ENCODE data around the gene DRICH1.
"Not testable (repeated sequence)": the region's sequence is repeated elsewhere in the genome, so short reads cannot be mapped to it uniquely, and the experiment has no call there.

The DRICH1 gene

DNA sequence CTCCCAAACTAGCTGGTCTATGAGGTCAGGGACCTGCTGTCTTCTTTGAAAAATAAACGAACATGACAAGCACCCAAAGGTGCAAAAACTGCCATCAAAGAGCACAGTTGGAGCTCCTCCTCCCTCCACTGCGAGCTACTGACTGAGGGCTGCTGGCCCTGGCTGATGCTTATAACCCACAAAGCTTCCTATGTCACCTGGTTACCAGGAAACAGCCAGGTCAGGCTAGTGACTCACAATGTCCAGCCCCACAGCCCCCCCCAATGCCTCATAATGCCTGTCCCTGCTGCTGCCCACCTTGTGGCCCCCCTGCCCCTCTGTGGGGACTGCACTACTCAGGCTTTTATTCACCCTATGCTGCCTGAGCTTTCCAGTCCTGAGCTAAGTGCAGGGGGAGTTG is at the start of gene DRICH1:
DRICH1 (minus strand) TSS at position 144 of the 400 bp plus-strand sequence. CDS start 298 bp downstream, outside the sequence.
- DNase-seq (ENCODE audit: extremely low read depth in 1 of 2, low read depth in 1 of 2), result no peak

DNA sequence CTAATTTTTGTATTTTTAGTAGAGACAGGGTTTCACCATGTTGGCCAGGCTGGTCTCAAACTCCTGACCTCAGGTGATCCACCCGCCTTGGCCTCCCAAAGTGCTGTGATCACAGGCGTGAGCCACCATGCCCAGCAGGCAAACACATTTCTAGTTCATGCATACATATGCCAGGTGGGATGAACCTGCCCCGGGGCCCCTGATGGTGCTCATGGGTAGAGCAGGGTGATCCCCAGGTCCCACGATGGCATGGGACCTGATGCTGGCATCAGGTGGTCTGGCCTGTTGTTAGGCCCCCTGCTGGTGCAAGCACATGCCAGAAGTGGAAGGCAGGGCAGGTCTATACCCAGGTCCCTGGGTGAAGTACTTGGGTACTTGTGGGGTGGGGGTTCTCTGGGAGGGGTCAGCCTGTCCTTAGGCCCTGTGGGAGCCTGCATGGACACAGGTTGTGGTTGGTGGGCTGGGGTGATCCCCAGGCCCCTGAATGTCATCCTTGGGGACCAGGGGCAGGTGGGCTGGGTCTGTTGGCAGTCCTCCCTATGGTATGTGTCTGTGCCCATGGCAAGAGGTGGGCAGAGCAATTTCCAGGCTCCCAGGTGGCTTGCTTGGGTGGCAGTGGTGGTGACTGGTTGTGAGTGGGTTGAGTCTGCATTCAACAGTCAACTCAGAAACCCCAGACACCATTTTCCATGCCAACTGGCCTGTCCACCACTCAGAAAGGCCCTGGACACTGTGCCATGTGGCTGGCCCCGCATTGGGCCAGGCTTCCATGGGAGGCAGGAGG is 49.1 kb upstream of the DRICH1 start:
- DNase-seq (ENCODE audit: extremely low read depth in 1 of 2, low read depth in 1 of 2), result no peak

GRCh38 chr22:23678133-23678532 is 46.0 kb upstream of the DRICH1 start:
- DNase-seq (ENCODE audit: extremely low read depth in 1 of 2, low read depth in 1 of 2), result no peak

DNA sequence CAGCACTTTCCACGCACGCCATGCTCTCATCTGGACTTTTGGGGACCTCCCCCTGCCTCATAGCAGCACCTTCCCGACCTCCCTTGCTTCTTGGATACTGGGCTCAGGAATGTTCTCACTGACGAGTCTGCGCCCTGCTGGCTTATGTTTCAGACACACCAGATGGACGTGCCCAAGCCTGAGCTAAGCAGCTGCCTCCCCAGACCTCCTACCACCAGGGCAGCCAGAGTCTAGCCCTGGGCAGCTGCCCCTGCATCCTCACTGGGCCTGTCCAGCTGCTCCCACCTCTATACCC is 45.5 kb upstream of the DRICH1 start:
- DNase-seq (ENCODE audit: extremely low read depth in 1 of 2, low read depth in 1 of 2), result no peak

DNA sequence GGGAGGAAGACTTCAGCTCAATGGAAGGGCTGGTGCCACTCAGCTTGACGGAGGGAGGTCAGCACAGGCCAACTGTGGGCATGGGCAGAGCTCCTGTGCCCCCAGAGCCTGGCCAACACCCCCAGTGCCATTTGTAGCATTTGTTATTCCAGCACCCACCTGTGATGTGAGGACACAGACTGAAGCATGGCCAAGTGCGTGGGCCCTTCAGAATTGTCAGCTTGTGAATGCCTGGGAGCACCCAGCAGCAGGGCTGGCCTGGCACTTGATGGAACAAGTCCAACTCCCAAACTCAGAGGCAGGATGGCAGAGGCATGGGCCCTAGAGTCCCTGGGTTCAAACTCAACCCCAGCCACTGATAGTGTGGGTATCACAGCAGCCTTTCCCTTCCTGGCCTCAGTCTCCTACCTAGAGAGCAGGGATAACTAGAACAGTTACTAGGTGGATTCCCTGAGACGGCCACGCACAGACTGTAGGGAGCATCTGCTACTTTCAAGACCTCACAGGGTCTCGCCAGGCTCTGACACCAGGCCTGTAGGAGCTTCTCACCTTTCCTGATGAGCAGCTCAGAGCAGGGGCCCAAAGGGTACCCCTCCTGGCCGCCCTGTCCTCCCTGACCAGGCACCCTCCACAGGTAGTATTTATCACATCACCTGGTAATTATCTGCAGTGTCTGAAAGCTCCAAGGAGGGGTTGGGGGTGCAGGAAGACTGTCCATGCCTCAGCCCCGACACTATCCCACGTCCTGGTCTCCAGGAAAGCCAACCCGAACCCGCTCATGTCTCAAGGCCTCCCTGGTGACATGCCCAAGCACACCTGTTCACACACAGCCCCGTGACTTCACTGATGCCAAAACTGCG is 45.0 kb upstream of the DRICH1 start:
- DNase-seq (ENCODE audit: extremely low read depth in 1 of 2, low read depth in 1 of 2), result not testable (repeated sequence)

GRCh38 chr22:23675502-23676415 is 43.6 kb upstream of the DRICH1 start:
- no peak for DNase-seq (ENCODE audit: extremely low read depth in 1 of 2, low read depth in 1 of 2)

DNA sequence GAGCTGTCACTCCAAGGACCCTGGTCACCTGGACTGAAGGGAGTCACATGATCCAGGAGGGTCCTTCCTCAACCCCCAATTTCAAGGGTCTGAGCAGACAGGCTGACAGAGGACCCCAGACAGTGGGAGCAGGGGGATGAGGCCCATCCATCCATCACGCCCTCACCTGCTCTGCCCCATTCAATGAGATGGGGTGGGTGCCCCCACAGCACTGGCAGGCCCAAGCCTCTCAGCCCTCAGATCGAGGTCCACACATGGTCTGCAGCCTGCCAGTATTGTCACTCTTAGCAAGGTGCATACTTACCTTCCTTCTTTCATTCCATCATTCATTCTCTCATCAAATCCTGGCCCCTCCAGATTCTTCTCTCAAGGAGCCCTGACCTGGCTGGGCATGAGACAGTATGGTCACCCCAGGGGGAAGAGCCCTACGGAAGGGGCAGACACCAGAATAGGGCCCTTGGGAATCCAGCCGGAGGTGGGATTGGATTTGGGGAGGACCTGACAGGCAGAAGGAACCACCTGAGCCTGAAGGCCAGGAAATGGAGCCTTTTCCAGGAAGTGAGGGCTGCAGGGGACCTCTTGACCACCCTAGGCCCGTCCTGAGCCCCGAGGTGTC is 42.9 kb upstream of the DRICH1 start:
- DNase-seq (ENCODE audit: extremely low read depth in 1 of 2, low read depth in 1 of 2), result not testable (repeated sequence)

DNA sequence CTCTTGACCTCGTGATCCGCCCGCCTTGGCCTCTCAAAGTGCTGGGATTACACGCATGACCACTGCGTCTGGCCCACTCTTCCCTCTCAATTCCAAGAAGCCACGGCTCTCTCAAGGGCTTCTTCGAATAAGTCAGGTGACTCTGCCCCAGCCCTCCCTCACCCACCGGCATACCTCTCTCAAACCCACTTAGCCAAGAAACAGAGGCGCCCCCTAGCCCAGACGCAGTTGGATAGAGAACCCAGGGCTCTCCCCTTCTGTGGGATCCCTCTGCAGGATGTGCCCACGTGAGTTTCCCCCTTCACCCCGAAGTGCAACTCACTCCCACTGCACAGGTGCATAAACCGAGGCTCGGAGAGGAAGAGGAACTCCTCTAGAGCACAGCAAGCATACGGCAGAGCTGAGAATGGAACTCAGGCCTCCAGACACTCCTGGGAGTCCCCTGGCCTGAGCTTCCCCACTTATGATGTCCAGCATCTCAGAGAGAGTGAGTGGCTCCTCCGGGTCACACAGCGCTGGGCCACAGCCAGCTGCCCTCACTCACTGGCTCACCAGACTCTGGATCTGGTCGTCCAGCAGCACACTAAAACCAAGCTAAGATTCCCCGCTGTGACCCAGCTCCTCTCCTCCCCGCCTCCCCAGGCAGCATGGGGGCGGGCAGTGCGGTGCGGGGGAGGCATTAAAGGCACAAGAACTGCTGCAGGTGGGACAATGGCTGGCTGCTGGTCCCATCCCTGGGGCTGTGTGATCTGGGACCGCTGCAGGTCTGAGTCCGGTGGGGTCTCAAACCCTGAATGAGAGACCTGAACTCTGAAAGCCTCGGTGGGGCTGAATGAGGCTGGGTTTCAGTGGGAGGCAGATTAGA is 41.9 kb upstream of the DRICH1 start:
- DNase-seq (ENCODE audit: extremely low read depth in 1 of 2, low read depth in 1 of 2), result no peak

DNA sequence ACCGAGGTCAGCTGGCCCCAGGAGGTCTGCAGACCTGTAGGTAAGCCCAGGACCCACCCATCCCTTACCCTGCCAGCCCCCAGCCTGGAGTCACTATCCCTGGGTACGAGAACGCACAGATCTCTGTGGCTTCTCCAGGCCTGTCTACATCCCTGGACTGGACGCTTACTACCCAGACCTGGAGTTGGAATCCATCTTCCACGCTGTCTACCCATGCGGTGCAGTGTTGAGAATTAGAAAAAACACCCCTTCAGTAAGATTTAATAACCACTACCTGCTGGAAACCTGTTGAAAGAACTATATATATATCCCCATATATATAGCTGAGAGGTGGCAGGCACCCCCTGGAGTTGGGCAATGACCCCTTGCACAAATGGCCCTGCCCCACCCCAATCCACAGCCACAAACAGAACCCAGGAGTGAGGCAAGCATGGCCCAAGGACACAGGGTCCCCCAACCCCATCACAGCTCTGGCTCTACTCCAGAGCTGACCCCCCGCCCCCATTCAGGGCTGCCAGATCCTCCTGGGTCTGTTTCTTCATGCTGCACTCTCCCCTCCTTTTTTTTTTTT is 41.0 kb upstream of the DRICH1 start:
- DNase-seq (ENCODE audit: extremely low read depth in 1 of 2, low read depth in 1 of 2), result no peak

- DNase-seq (ENCODE audit: extremely low read depth in 1 of 2, low read depth in 1 of 2), result not testable (repeated sequence)
Measured at GRCh38 chr22:23672307-23673049, 40.4 kb upstream of the DRICH1 start.

DNA sequence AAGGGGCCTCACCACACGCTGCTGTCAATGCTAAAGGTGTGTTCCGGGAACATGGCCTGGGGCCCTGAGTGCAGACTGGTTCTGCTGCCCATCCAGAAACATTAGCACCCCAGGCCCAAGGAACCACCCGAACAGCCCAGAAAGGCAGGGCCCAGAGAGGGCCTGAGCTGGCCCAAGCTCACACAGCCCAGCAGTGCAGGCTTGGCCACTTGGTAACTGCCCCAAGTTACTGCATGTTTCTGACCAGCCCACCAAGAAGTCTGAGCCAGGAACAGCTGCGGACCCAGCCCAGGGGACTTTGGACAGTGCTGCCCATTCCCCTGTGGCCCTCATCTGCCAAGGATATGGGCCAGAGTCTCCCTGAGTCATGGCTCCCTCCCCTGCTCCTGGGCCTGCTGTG is 39.3 kb upstream of the DRICH1 start:
- not testable (repeated sequence) for DNase-seq (ENCODE audit: extremely low read depth in 1 of 2, low read depth in 1 of 2)

- DNase-seq (ENCODE audit: extremely low read depth in 1 of 2, low read depth in 1 of 2), result no peak
Measured at GRCh38 chr22:23670378-23671295, 38.5 kb upstream of the DRICH1 start.

DNA sequence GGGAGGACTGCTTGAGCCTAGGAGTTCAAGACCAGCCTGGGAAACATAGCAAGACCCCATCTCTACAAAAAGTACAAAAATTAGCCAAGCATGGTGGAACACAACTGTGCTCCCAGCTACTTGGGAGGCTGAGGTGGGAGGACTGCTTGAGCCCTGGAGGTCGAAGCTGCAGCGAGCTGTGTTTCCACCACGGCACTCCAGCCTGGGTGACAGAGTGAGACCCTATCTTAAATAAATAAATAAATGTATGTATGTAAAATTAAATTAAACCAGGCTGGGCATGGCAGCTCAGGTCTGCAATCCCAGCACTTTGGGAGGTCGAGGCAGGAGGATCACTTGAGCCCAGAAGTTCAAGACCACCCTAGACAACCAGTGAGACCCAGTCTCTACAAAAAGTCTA is 28.3 kb upstream of the DRICH1 start:
- not testable (repeated sequence) for DNase-seq (ENCODE audit: extremely low read depth in 1 of 2, low read depth in 1 of 2)

GRCh38 chr22:23657727-23658126 is 25.6 kb upstream of the DRICH1 start:
- DNase-seq (ENCODE audit: extremely low read depth in 1 of 2, low read depth in 1 of 2), result no peak

DNA sequence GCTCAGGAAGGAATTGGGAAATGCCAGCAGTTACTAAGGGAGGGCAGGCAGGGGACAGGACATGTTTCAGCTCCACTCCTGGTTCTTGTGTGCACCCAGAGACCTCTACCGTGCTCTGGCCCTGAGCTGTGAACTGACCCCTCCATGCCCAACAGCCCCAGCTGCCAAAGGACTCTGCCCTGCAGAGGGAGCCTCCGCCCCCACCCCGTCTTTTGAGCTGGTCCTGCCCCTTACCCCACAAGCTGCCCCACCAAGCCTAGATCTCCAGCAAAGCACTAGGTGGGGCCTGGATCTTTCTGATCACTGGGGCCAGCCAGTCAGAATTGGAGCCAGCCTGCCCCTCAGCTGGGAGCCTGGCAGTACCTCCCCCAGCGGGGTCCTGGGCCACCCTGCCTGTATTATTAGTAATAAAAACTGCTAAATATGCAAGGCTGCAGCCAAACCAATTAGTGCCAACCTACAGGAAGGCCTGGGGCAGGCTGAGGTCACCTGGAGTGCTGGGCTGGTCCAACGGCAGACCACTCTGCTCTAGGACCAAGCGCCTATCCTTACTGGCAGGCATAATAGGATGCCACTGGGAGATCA is 23.9 kb upstream of the DRICH1 start:
- no peak for DNase-seq (ENCODE audit: extremely low read depth in 1 of 2, low read depth in 1 of 2)

- no peak for DNase-seq (ENCODE audit: extremely low read depth in 1 of 2, low read depth in 1 of 2)
Measured at GRCh38 chr22:23652711-23653110, 20.6 kb upstream of the DRICH1 start.

- DNase-seq (ENCODE audit: extremely low read depth in 1 of 2, low read depth in 1 of 2), result no peak
Measured at GRCh38 chr22:23652286-23652685, 20.2 kb upstream of the DRICH1 start.

Measured in activated CD8-positive, alpha-beta memory T cell treated with anti-CD3 and anti-CD28 coated beads for 1 hour (primary cell).